Large intestine (tissue), 3 donors: ENCODE results near the gene ATP2C1. TPM values are rescaled to one million over a fixed set of nuclear protein-coding genes. Genes with fewer than 3 reads are reported as not detected.

Experiments
- DNase-seq, 2 donors: peaks; one replicate each; pipeline versions ENCODE4 v3.0.0 to v3.0.0-alpha.2; 2013
- H3K27ac ChIP-seq: one replicate; pipeline ENCODE4 v1.5.1; 2013; ENCODE audit warnings: low read length
- H3K27me3 ChIP-seq: 2 replicates; pipeline ENCODE4 v1.6.1; 2013; ENCODE audit warnings: low read length; ENCODE audit not compliant: control insufficient read depth, insufficient read depth
- H3K36me3 ChIP-seq: 2 replicates; pipeline ENCODE4 v1.6.1; 2013; ENCODE audit warnings: low read length; ENCODE audit not compliant: control insufficient read depth, insufficient read depth
- H3K4me1 ChIP-seq: one replicate; pipeline ENCODE4 v1.6.1; 2013; ENCODE audit warnings: low read length; ENCODE audit not compliant: control insufficient read depth, insufficient read depth
- H3K4me3 ChIP-seq: one replicate; pipeline ENCODE4 v1.5.1; 2013; ENCODE audit warnings: low read length
- H3K9me3 ChIP-seq: one replicate; pipeline ENCODE4 v1.6.1; 2013; ENCODE audit warnings: mild to moderate bottlenecking, low read depth, low read length, moderate library complexity; ENCODE audit not compliant: control insufficient read depth
- WGBS: methylation state at CpG from one replicate; pipeline ENCODE4 v1.1.5; 2013; ENCODE audit warnings: low lambda C conversion rate; ENCODE audit not compliant: insufficient coverage; 5-methylcytosine and 5-hydroxymethylcytosine counted together
- polyA plus RNA-seq: library from polyadenylated mRNA; unstranded; fragments of 120-200 nt; gene quantifications from one replicate; pipeline ENCODE4 v1.2.1, GENCODE V29; 2013

Gene ATP2C1
- polyA plus RNA-seq, 1 donor, result 66.5 TPM

- no peaks in the 10 kb centered on the region for H3K4me1 ChIP-seq
- H3K9me3 ChIP-seq, result no peaks in the 10 kb centered on the region
- no peak overlapping the region for H3K27ac ChIP-seq
- H3K36me3 ChIP-seq, result peaks cover 36% of the 10 kb centered on the region
- H3K27me3 ChIP-seq, result no peaks in the 10 kb centered on the region
- peak; percentile 4 to 20 for DNase-seq
- H3K4me3 ChIP-seq, result no peak overlapping the region
- WGBS, result no CpG with 5 or more reads among the region's 3 CpGs
Measured at GRCh38 chr3:130975251-130975650, 81.4 kb downstream of the ATP2C1 start.

GRCh38 chr3:130976706-130977105, 82.8 kb downstream of the ATP2C1 start:
- H3K36me3 ChIP-seq, result peaks cover 28% of the 10 kb centered on the region
- H3K27me3 ChIP-seq, result no peaks in the 10 kb centered on the region
- no peak overlapping the region for H3K27ac ChIP-seq
- no peak for DNase-seq
- H3K9me3 ChIP-seq, result no peaks in the 10 kb centered on the region
- no peaks in the 10 kb centered on the region for H3K4me1 ChIP-seq
- 100% methylated on average over 2 of the region's 4 CpGs for WGBS
- H3K4me3 ChIP-seq, result no peak overlapping the region

- no CpG with 5 or more reads among the region's 2 CpGs for WGBS
- Histone ChIP-seq H3K9me3 (no peaks in the 10 kb centered on the region), H3K4me1 (no peaks in the 10 kb centered on the region), H3K36me3 (peaks cover 20% of the 10 kb centered on the region), H3K27me3 (no peaks in the 10 kb centered on the region), H3K27ac (no peak overlapping the region), H3K4me3 (no peak overlapping the region)
- no peak for DNase-seq
Measured at GRCh38 chr3:130979117-130979516, 85.2 kb downstream of the ATP2C1 start.

- no peaks in the 10 kb centered on the region for H3K9me3 ChIP-seq
- no peaks in the 10 kb centered on the region for H3K4me1 ChIP-seq
- H3K27me3 ChIP-seq, result no peaks in the 10 kb centered on the region
- no CpG with 5 or more reads among the region's 2 CpGs for WGBS
- H3K4me3 ChIP-seq, result no peak overlapping the region
- H3K27ac ChIP-seq, result no peak overlapping the region
- H3K36me3 ChIP-seq, result peaks cover 10% of the 10 kb centered on the region
- no peak for DNase-seq
Measured at GRCh38 chr3:130981469-130981868, 87.6 kb downstream of the ATP2C1 start.

GRCh38 chr3:130990282-130990681, 96.4 kb downstream of the ATP2C1 start:
- H3K27ac ChIP-seq, result no peak overlapping the region
- 75% methylated on average over 2 of the region's 5 CpGs for WGBS

GRCh38 chr3:130991126-130991525, 97.2 kb downstream of the ATP2C1 start:
- H3K27me3 ChIP-seq, result no peaks in the 10 kb centered on the region
- H3K27ac ChIP-seq, result no peak overlapping the region
- no peak overlapping the region for H3K4me3 ChIP-seq
- peaks cover 16% of the 10 kb centered on the region for H3K36me3 ChIP-seq
- H3K9me3 ChIP-seq, result no peaks in the 10 kb centered on the region
- no peak for DNase-seq
- no peaks in the 10 kb centered on the region for H3K4me1 ChIP-seq
- 94% methylated on average over 4 of the region's 5 CpGs for WGBS

More at GRCh38 chr3:130990282-130990681, 96.4 kb downstream of the ATP2C1 start:
- Histone ChIP-seq H3K27me3 (no peaks in the 10 kb centered on the region), H3K4me3 (no peak overlapping the region), H3K4me1 (no peaks in the 10 kb centered on the region), H3K9me3 (no peaks in the 10 kb centered on the region), H3K36me3 (peaks cover 16% of the 10 kb centered on the region)
- DNase-seq, result no peak

GRCh38 chr3:130992344-130992743, 98.5 kb downstream of the ATP2C1 start:
- peaks cover 20% of the 10 kb centered on the region for H3K36me3 ChIP-seq
- WGBS, result 68% methylated on average over 3 of the region's 3 CpGs

GRCh38 chr3:130997289-130997688, 103.4 kb downstream of the ATP2C1 start:
- no peak for DNase-seq
- 87% methylated on average over 4 of the region's 7 CpGs for WGBS
- Histone ChIP-seq H3K4me3 (no peak overlapping the region), H3K4me1 (no peaks in the 10 kb centered on the region), H3K36me3 (peaks cover 16% of the 10 kb centered on the region), H3K27ac (no peak overlapping the region), H3K27me3 (no peaks in the 10 kb centered on the region), H3K9me3 (no peaks in the 10 kb centered on the region)

More at GRCh38 chr3:130992344-130992743, 98.5 kb downstream of the ATP2C1 start:
- no peak overlapping the region for H3K27ac ChIP-seq
- H3K4me3 ChIP-seq, result no peak overlapping the region
- H3K4me1 ChIP-seq, result no peaks in the 10 kb centered on the region
- H3K27me3 ChIP-seq, result no peaks in the 10 kb centered on the region
- DNase-seq, result no peak
- no peaks in the 10 kb centered on the region for H3K9me3 ChIP-seq

- no peak for DNase-seq
- no peaks in the 10 kb centered on the region for H3K27me3 ChIP-seq
- WGBS, result 100% methylated on average over 1 of the region's 1 CpG
- no peak overlapping the region for H3K4me3 ChIP-seq
- H3K4me1 ChIP-seq, result no peaks in the 10 kb centered on the region
- no peak overlapping the region for H3K27ac ChIP-seq
- peaks cover 13% of the 10 kb centered on the region for H3K36me3 ChIP-seq
- H3K9me3 ChIP-seq, result no peaks in the 10 kb centered on the region
Measured at GRCh38 chr3:131001071-131001470, 107.2 kb downstream of the ATP2C1 start.

GRCh38 chr3:131004603-131005002, 110.7 kb downstream of the ATP2C1 start:
- Histone ChIP-seq H3K27me3 (no peaks in the 10 kb centered on the region), H3K27ac (no peak overlapping the region), H3K4me3 (no peak overlapping the region), H3K36me3 (peaks cover 27% of the 10 kb centered on the region), H3K9me3 (no peaks in the 10 kb centered on the region), H3K4me1 (no peaks in the 10 kb centered on the region)
- WGBS, result no CpG with 5 or more reads among the region's 1 CpG
- DNase-seq, result no peak

GRCh38 chr3:131007256-131007655, 113.4 kb downstream of the ATP2C1 start:
- WGBS, result no CpG with 5 or more reads among the region's 2 CpGs
- Histone ChIP-seq H3K36me3 (peaks cover 37% of the 10 kb centered on the region), H3K4me1 (no peaks in the 10 kb centered on the region), H3K27me3 (no peaks in the 10 kb centered on the region), H3K4me3 (no peak overlapping the region), H3K27ac (no peak overlapping the region), H3K9me3 (no peaks in the 10 kb centered on the region)
- DNase-seq, result no peak
